GM06990 (cell line): ENCODE measurements around the gene ARHGAP11B.
"Not testable (repeated sequence)": the region's sequence is repeated elsewhere in the genome, so short reads cannot be mapped to it uniquely, and the experiment has no call there.

Experiments
- DNase-seq: peaks from one replicate; pipeline ENCODE4 v3.0.0-alpha.2; 2011; ENCODE audit not compliant: insufficient read length; ENCODE audit errors: extremely low read depth
- H3K27me3 ChIP-seq: replicated peaks from 2 replicates; pipeline ENCODE4 v1.6.0; 2011; ENCODE audit warnings: low read length; ENCODE audit not compliant: control insufficient read depth, insufficient read depth
- H3K36me3 ChIP-seq: 2 replicates; pipeline ENCODE4 v1.5.1; 2011; ENCODE audit warnings: low read length; ENCODE audit not compliant: control insufficient read depth, insufficient read depth
- H3K4me3 ChIP-seq: replicated peaks from 2 replicates; pipeline ENCODE4 v1.5.1; 2011; ENCODE audit warnings: low read depth, mild to moderate bottlenecking, control low read depth, low read length
- TF ChIP-seq, protein P1 (sequence below): IDR thresholded peaks from 2 replicates; pipeline ENCODE4 v1.5.1; 2011; ENCODE audit warnings: low read length, control low read depth, mild to moderate bottlenecking, inconsistent platforms; ENCODE audit not compliant: insufficient read depth, poor library complexity, severe bottlenecking

ARHGAP11B gene

DNA sequence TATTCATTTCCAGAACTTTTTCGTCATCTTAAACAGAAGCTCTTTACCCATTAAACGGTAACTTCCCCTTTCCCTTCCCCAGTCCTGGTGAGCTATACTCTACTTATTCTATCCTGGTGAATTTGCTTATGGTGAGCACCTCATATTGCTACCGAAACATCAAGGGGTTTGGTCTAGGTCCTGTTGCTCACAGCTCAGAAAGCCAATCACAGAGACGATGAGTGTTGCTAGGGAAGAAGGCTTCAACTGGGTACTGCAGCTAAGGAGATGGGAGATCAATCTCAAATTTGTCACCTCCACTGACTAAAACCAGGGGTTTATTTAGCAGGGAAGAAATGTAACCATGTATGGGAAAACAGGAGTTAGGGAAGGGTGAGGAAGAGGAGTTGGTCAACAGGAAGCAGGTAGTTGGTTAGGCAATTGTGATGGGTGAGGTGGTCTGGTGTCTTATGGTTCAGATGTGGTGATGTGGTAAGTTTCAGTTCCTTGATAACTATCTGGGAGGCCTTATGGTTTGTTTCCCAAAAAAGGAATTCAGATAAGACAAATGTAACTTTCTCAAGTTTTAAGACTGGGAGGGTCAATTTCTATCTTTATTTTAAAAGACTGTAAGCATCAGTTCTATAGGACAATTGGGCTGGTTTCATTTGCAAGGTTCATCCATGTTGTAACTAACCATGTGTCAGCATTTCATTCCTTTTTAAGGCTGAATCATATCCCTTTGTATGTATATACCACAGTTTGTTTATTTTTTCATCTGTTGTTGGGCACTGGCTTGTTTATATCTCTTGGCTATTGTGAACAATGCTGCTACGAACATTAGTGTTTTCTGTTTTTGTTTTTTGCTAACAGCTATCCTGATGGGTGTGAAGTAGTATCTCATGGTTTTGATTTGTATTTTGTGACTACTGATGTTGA lies 24.3 kb downstream of the ARHGAP11B start:
- peak; percentile 74 for DNase-seq
- no peaks in the 10 kb centered on the region; the same call in 1 of the 2 replicates for H3K36me3 ChIP-seq
- TF ChIP-seq, protein P1, sequence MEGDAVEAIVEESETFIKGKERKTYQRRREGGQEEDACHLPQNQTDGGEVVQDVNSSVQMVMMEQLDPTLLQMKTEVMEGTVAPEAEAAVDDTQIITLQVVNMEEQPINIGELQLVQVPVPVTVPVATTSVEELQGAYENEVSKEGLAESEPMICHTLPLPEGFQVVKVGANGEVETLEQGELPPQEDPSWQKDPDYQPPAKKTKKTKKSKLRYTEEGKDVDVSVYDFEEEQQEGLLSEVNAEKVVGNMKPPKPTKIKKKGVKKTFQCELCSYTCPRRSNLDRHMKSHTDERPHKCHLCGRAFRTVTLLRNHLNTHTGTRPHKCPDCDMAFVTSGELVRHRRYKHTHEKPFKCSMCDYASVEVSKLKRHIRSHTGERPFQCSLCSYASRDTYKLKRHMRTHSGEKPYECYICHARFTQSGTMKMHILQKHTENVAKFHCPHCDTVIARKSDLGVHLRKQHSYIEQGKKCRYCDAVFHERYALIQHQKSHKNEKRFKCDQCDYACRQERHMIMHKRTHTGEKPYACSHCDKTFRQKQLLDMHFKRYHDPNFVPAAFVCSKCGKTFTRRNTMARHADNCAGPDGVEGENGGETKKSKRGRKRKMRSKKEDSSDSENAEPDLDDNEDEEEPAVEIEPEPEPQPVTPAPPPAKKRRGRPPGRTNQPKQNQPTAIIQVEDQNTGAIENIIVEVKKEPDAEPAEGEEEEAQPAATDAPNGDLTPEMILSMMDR, result no peak

DNA sequence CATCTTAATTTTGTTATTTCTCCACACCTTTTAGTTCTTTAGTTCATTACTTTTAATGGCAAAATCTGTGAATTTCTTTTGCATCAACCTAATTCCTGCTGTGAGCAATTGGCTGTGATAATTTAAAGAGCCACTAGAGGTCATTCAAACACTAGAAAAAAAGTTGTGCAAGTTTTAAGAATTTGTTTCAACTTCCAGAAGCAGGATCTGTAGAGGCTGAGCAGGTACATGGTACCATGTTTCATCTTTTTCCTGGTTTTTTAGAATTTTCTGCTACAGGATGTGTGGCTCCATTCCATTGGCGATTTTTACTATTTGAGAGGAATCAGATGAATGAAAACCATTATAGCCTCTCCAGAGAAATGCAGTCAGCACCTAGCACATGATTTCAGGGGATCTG lies 35.2 kb downstream of the ARHGAP11B start:
- not testable (repeated sequence) for H3K36me3 ChIP-seq, DNase-seq, H3K4me3 ChIP-seq, H3K27me3 ChIP-seq
- TF ChIP-seq, protein P1, result peak; percentile 19

More for the DNA sequence above, 24.3 kb downstream of the ARHGAP11B start:
- Histone ChIP-seq H3K4me3 (no peak overlapping the region), H3K27me3 (no peaks in the 10 kb centered on the region)

DNA sequence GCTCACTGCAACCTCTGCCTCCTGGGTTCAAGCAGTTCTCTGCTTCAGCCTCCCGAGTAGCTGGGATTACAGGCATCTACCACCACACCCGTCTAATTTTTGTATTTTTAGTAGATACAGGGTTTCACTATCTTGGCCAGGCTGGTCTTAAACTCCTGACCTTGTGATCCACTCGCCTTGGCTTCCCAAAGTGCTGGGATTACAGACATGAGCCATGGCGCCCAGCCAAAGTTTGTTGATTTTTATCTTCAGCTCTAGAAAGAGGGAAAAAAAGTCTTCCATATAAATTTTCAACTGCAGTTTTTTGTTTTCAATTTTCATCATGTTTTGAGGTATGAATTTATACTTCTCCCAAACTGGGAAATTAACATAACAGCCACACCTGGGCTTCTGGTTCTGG lies 43.7 kb downstream of the ARHGAP11B start:
- not testable (repeated sequence) for DNase-seq, H3K36me3 ChIP-seq, H3K4me3 ChIP-seq, H3K27me3 ChIP-seq

DNA sequence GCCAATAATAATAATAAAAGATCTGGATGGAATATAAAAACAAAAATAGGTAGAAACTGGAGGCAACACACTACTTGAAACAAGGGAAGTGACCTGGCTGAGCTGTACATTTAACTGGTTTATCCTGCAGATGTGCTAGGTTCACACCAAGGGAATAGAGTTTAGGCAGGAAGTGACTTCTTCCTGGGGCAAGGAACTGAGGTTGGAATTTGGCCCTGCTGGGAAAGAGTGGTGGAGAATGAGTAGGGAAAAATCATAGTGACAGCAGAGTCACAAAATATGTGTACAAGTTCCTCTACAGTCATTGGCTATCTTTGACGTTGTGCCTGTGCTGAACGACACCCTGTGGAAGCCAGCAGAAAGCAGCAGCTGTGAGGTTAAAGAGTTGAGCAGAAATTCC lies 44.1 kb downstream of the ARHGAP11B start:
- Histone ChIP-seq H3K27me3 (no peaks in the 10 kb centered on the region), H3K4me3 (no peak overlapping the region), H3K36me3 (peaks cover 1% of the 10 kb centered on the region)
- no peak for DNase-seq
- TF ChIP-seq, protein P1, result no peak

- Histone ChIP-seq H3K36me3 (peaks cover 1% of the 10 kb centered on the region), H3K27me3 (no peaks in the 10 kb centered on the region), H3K4me3 (no peak overlapping the region)
- TF ChIP-seq, protein P1, result no peak
- no peak for DNase-seq
Measured at GRCh38 chr15:30671309-30671708, 45.4 kb downstream of the ARHGAP11B start.

GRCh38 chr15:30675126-30675525 lies 49.2 kb downstream of the ARHGAP11B start:
- TF ChIP-seq, protein P1, result no peak
- no peak overlapping the region for H3K4me3 ChIP-seq
- no peaks in the 10 kb centered on the region for H3K27me3 ChIP-seq
- no peak for DNase-seq
- H3K36me3 ChIP-seq, result peaks cover 1% of the 10 kb centered on the region; the same call in 1 of the 2 replicates

- not testable (repeated sequence) for H3K4me3 ChIP-seq, H3K27me3 ChIP-seq, H3K36me3 ChIP-seq, DNase-seq
Measured at GRCh38 chr15:30675891-30676290, 50.0 kb downstream of the ARHGAP11B start.

GRCh38 chr15:30680997-30681396 lies 55.1 kb downstream of the ARHGAP11B start:
- H3K4me3 ChIP-seq, DNase-seq, H3K27me3 ChIP-seq, H3K36me3 ChIP-seq: not testable (repeated sequence)

DNA sequence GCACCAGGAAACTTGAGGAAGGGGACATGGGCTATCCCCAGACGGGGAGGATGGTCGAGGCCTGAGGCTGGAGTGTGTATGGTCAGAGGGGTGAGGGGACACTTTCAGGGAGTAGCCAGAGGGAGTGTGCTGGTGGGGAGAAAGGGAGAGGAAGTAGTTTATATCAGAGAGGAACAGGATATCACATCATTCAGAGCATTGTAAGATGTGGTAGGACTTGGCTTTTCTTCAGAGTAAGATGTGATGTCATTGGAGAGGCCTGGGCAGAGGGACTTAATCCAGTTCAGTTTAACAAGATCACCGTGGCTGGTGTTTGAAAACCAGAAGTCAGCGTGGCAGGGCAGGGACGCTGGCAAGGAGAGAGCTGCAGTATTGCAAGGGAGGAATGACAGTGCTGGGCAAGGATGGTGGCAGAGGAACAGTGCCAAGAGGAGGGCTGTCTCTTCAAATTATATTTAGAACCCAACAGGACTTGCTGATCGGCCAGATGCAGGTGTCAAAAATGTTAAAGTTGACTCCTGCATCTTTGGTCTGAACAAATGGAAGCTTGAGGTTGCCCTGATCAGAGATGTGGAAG lies 59.9 kb downstream of the ARHGAP11B start:
- H3K27me3 ChIP-seq, DNase-seq, H3K36me3 ChIP-seq, H3K4me3 ChIP-seq: not testable (repeated sequence)
